ENCODE data around the gene CNTN4.
A peak's percentile ranks its signal among the peaks of the same experiment; 100 is the strongest.

CNTN4 gene

GRCh38 chr3:2727101-2727500 is 628.4 kb downstream of the CNTN4 start:
- WGBS = 88% methylated on average over 1 of the region's 3 CpGs
- H3K14ac ChIP-seq (ENCODE audit: low read length in 2 of 2) = no peak overlapping the region
- H3K9me3 ChIP-seq (ENCODE audit: control insufficient read depth, low read length) = no peaks in the 10 kb centered on the region
- no peak overlapping the region for H3K27ac ChIP-seq (ENCODE audit: low read length, poor library complexity, severe bottlenecking)
- H3K4ac ChIP-seq (ENCODE audit: low read depth in 1 of 2, low read length in 2 of 2) = no peak overlapping the region
- no peak overlapping the region for H3K9ac ChIP-seq (ENCODE audit: low read length)
- no peak overlapping the region for H3K18ac ChIP-seq (ENCODE audit: low read depth in 1 of 2, low read length in 2 of 2)
- DNase-seq = no peak
- no peaks in the 10 kb centered on the region for H3K27me3 ChIP-seq (ENCODE audit: control insufficient read depth in 1 of 2, insufficient read depth in 1 of 2, low read length in 2 of 2)
- H3K79me1 ChIP-seq (replicated peaks; ENCODE audit: low read length, poor library complexity, severe bottlenecking) = no peaks in the 10 kb centered on the region
- H4K91ac ChIP-seq (ENCODE audit: low read length) = no peak overlapping the region
- H3K4me2 ChIP-seq (ENCODE audit: low read length, poor library complexity, severe bottlenecking) = no peak overlapping the region
- H3K4me1 ChIP-seq (ENCODE audit: control insufficient read depth, insufficient read depth, low read depth, low read length) = no peaks in the 10 kb centered on the region
- H3K23ac ChIP-seq (ENCODE audit: low read length in 2 of 2) = no peak overlapping the region
- H2AFZ ChIP-seq (ENCODE audit: low read depth, low read length) = no peak overlapping the region
- H2BK12ac ChIP-seq (ENCODE audit: low read length in 2 of 2) = no peak overlapping the region
- H2BK5ac ChIP-seq (ENCODE audit: low read depth, low read length, poor library complexity, severe bottlenecking) = no peak overlapping the region
- H2BK15ac ChIP-seq (ENCODE audit: low read depth, poor library complexity, severe bottlenecking) = no peak overlapping the region
- H2BK120ac ChIP-seq (ENCODE audit: low read depth, low read length) = no peak overlapping the region
- no peak overlapping the region for H2AK5ac ChIP-seq (ENCODE audit: low read length, severe bottlenecking)
- no peak overlapping the region for H4K8ac ChIP-seq (ENCODE audit: low read length)
- no peak overlapping the region for H3K4me3 ChIP-seq (ENCODE audit: insufficient read depth in 1 of 2, low read depth in 1 of 2, low read length in 2 of 2)
- no peaks in the 10 kb centered on the region for H3K36me3 ChIP-seq (ENCODE audit: control insufficient read depth in 1 of 2, insufficient read depth in 2 of 2, low read depth in 1 of 2, low read length in 2 of 2)

- H3K4me2 ChIP-seq (ENCODE audit: low read length, poor library complexity, severe bottlenecking) = no peak overlapping the region
- H3K27me3 ChIP-seq (ENCODE audit: control insufficient read depth in 1 of 2, insufficient read depth in 1 of 2, low read length in 2 of 2) = no peaks in the 10 kb centered on the region
- no peak overlapping the region for H3K4me3 ChIP-seq (ENCODE audit: insufficient read depth in 1 of 2, low read depth in 1 of 2, low read length in 2 of 2)
- no peak overlapping the region for H2BK120ac ChIP-seq (ENCODE audit: low read depth, low read length)
- H4K8ac ChIP-seq (ENCODE audit: low read length) = no peak overlapping the region
- no peak overlapping the region for H2AK5ac ChIP-seq (ENCODE audit: low read length, severe bottlenecking)
- H3K18ac ChIP-seq (ENCODE audit: low read depth in 1 of 2, low read length in 2 of 2) = peak overlapping the region in 1 of 2 experiments; percentile 17
- peak; percentile 15 for DNase-seq
- H3K4ac ChIP-seq (ENCODE audit: low read depth in 1 of 2, low read length in 2 of 2) = peak overlapping the region in 1 of 2 experiments; percentile 30
- 35% methylated on average over 5 of the region's 8 CpGs for WGBS
- no peak overlapping the region for H3K27ac ChIP-seq (ENCODE audit: low read length, poor library complexity, severe bottlenecking)
- H2BK15ac ChIP-seq (ENCODE audit: low read depth, poor library complexity, severe bottlenecking) = no peak overlapping the region
- H3K36me3 ChIP-seq (ENCODE audit: control insufficient read depth in 1 of 2, insufficient read depth in 2 of 2, low read depth in 1 of 2, low read length in 2 of 2) = no peaks in the 10 kb centered on the region
- H3K9ac ChIP-seq (ENCODE audit: low read length) = no peak overlapping the region
- H3K9me3 ChIP-seq (ENCODE audit: control insufficient read depth, low read length) = no peaks in the 10 kb centered on the region
- H4K91ac ChIP-seq (ENCODE audit: low read length) = no peak overlapping the region
- H2BK5ac ChIP-seq (ENCODE audit: low read depth, low read length, poor library complexity, severe bottlenecking) = no peak overlapping the region
- no peaks in the 10 kb centered on the region for H3K4me1 ChIP-seq (ENCODE audit: control insufficient read depth, insufficient read depth, low read depth, low read length)
- H3K79me1 ChIP-seq (replicated peaks; ENCODE audit: low read length, poor library complexity, severe bottlenecking) = no peaks in the 10 kb centered on the region
- peak overlapping the region in 1 of 2 experiments; percentile 51 for H2BK12ac ChIP-seq (ENCODE audit: low read length in 2 of 2)
- no peak overlapping the region for H3K14ac ChIP-seq (ENCODE audit: low read length in 2 of 2)
- H3K23ac ChIP-seq (ENCODE audit: low read length in 2 of 2) = no peak overlapping the region
- H2AFZ ChIP-seq (ENCODE audit: low read depth, low read length) = no peak overlapping the region
Observed at GRCh38 chr3:2727610-2728318, 629.1 kb downstream of the CNTN4 start.

- H3K27ac ChIP-seq (ENCODE audit: low read length, poor library complexity, severe bottlenecking) = no peak overlapping the region
- H2BK5ac ChIP-seq (ENCODE audit: low read depth, low read length, poor library complexity, severe bottlenecking) = no peak overlapping the region
- no peak overlapping the region for H2AK5ac ChIP-seq (ENCODE audit: low read length, severe bottlenecking)
- H3K23ac ChIP-seq (ENCODE audit: low read length in 2 of 2) = no peak overlapping the region
- H2BK12ac ChIP-seq (ENCODE audit: low read length in 2 of 2) = no peak overlapping the region
- H3K27me3 ChIP-seq (ENCODE audit: control insufficient read depth in 1 of 2, insufficient read depth in 1 of 2, low read length in 2 of 2) = no peaks in the 10 kb centered on the region
- no peak overlapping the region for H2BK15ac ChIP-seq (ENCODE audit: low read depth, poor library complexity, severe bottlenecking)
- peak; percentile 36 for DNase-seq
- no peaks in the 10 kb centered on the region for H3K79me1 ChIP-seq (replicated peaks; ENCODE audit: low read length, poor library complexity, severe bottlenecking)
- no peak overlapping the region for H3K18ac ChIP-seq (ENCODE audit: low read depth in 1 of 2, low read length in 2 of 2)
- H3K4me3 ChIP-seq (ENCODE audit: insufficient read depth in 1 of 2, low read depth in 1 of 2, low read length in 2 of 2) = no peak overlapping the region
- no peak overlapping the region for H3K4ac ChIP-seq (ENCODE audit: low read depth in 1 of 2, low read length in 2 of 2)
- H3K36me3 ChIP-seq (ENCODE audit: control insufficient read depth in 1 of 2, insufficient read depth in 2 of 2, low read depth in 1 of 2, low read length in 2 of 2) = no peaks in the 10 kb centered on the region
- H2AFZ ChIP-seq (ENCODE audit: low read depth, low read length) = no peak overlapping the region
- WGBS = 35% methylated on average over 2 of the region's 2 CpGs
- no peaks in the 10 kb centered on the region for H3K4me1 ChIP-seq (ENCODE audit: control insufficient read depth, insufficient read depth, low read depth, low read length)
- no peak overlapping the region for H3K14ac ChIP-seq (ENCODE audit: low read length in 2 of 2)
- no peak overlapping the region for H4K8ac ChIP-seq (ENCODE audit: low read length)
- no peak overlapping the region for H2BK120ac ChIP-seq (ENCODE audit: low read depth, low read length)
- H3K9me3 ChIP-seq (ENCODE audit: control insufficient read depth, low read length) = no peaks in the 10 kb centered on the region
- no peak overlapping the region for H4K91ac ChIP-seq (ENCODE audit: low read length)
- H3K9ac ChIP-seq (ENCODE audit: low read length) = no peak overlapping the region
- no peak overlapping the region for H3K4me2 ChIP-seq (ENCODE audit: low read length, poor library complexity, severe bottlenecking)
Observed at GRCh38 chr3:2731843-2732242, 633.2 kb downstream of the CNTN4 start.

GRCh38 chr3:2735392-2735894 is 636.8 kb downstream of the CNTN4 start:
- no peaks in the 10 kb centered on the region for H3K79me1 ChIP-seq (replicated peaks; ENCODE audit: low read length, poor library complexity, severe bottlenecking)
- no peak overlapping the region for H4K8ac ChIP-seq (ENCODE audit: low read length)
- WGBS = 87% methylated on average over 5 of the region's 7 CpGs
- H3K4me1 ChIP-seq (ENCODE audit: control insufficient read depth, insufficient read depth, low read depth, low read length) = no peaks in the 10 kb centered on the region
- H3K23ac ChIP-seq (ENCODE audit: low read length in 2 of 2) = no peak overlapping the region
- DNase-seq = no peak
- H3K4ac ChIP-seq (ENCODE audit: low read depth in 1 of 2, low read length in 2 of 2) = no peak overlapping the region
- H3K27ac ChIP-seq (ENCODE audit: low read length, poor library complexity, severe bottlenecking) = no peak overlapping the region
- H2BK15ac ChIP-seq (ENCODE audit: low read depth, poor library complexity, severe bottlenecking) = no peak overlapping the region
- H3K27me3 ChIP-seq (ENCODE audit: control insufficient read depth in 1 of 2, insufficient read depth in 1 of 2, low read length in 2 of 2) = no peaks in the 10 kb centered on the region
- no peaks in the 10 kb centered on the region for H3K36me3 ChIP-seq (ENCODE audit: control insufficient read depth in 1 of 2, insufficient read depth in 2 of 2, low read depth in 1 of 2, low read length in 2 of 2)
- no peak overlapping the region for H3K4me3 ChIP-seq (ENCODE audit: insufficient read depth in 1 of 2, low read depth in 1 of 2, low read length in 2 of 2)
- H3K9me3 ChIP-seq (ENCODE audit: control insufficient read depth, low read length) = no peaks in the 10 kb centered on the region
- no peak overlapping the region for H3K14ac ChIP-seq (ENCODE audit: low read length in 2 of 2)
- no peak overlapping the region for H4K91ac ChIP-seq (ENCODE audit: low read length)
- no peak overlapping the region for H2BK120ac ChIP-seq (ENCODE audit: low read depth, low read length)
- H2AK5ac ChIP-seq (ENCODE audit: low read length, severe bottlenecking) = no peak overlapping the region
- H3K4me2 ChIP-seq (ENCODE audit: low read length, poor library complexity, severe bottlenecking) = no peak overlapping the region
- no peak overlapping the region for H2BK5ac ChIP-seq (ENCODE audit: low read depth, low read length, poor library complexity, severe bottlenecking)
- no peak overlapping the region for H3K18ac ChIP-seq (ENCODE audit: low read depth in 1 of 2, low read length in 2 of 2)
- no peak overlapping the region for H2BK12ac ChIP-seq (ENCODE audit: low read length in 2 of 2)
- no peak overlapping the region for H2AFZ ChIP-seq (ENCODE audit: low read depth, low read length)
- no peak overlapping the region for H3K9ac ChIP-seq (ENCODE audit: low read length)
